Right atrium auricular region (tissue), 2 donors: ENCODE data around the gene KCNH6. TPM values are rescaled to one million over a fixed set of nuclear protein-coding genes. Genes with fewer than 3 reads are reported as not detected.

ENCODE experiments used
- DNase-seq: peaks from one replicate; pipeline ENCODE4 v3.0.0-alpha.2; 2019; ENCODE audit warnings: low spot score
- H3K27ac ChIP-seq, 2 donors: fragments of 200-600 bp; sonication (generic); 1 replicate in 1 of 2; 2 replicates in 1 of 2; pipeline ENCODE4 v1.5.1; 2016 to 2019
- H3K27me3 ChIP-seq, 2 donors: fragments of 200-600 bp; sonication (generic); one replicate each; pipeline versions ENCODE4 v1.5.1 to v1.6.0; 2017 to 2019
- H3K36me3 ChIP-seq: fragments of 200-600 bp; sonication (generic); one replicate; pipeline ENCODE4 v1.5.1; 2016
- H3K4me1 ChIP-seq, 2 donors: fragments of 200-600 bp; sonication (generic); one replicate each; pipeline versions ENCODE4 v1.5.1 to v1.6.0; 2017 to 2019
- H3K4me3 ChIP-seq, 2 donors: fragments of 200-600 bp; sonication (generic); 1 replicate in 1 of 2; 2 replicates in 1 of 2; pipeline ENCODE4 v1.5.1; 2017 to 2019; ENCODE audit warnings: mild to moderate bottlenecking in 1 of 2, moderate library complexity in 1 of 2
- H3K9me3 ChIP-seq, 2 donors: fragments of 200-600 bp; sonication (generic); one replicate each; pipeline ENCODE4 v1.5.1; 2019
- total RNA-seq, 2 donors: library from RNA; depleted of rRNA; stranded (reverse); fragments of >200 nt; gene quantifications; one replicate each; pipeline ENCODE4 v1.1.0, GENCODE V29; 2016
- TF ChIP-seq, protein P1 (sequence below), 2 donors: fragments of 200-600 bp; sonication (generic); IDR thresholded peaks; one replicate each; pipeline ENCODE4 v1.5.1; 2019; ENCODE audit warnings: antibody characterized with exemption in 2 of 2

Gene KCNH6
- total RNA-seq, 2 donors from 2014 or later: not detected

- H3K27me3 ChIP-seq: no peaks in the 10 kb centered on the region
- H3K4me1 ChIP-seq: peaks cover 0 to 40% of the 10 kb centered on the region in 2 donors
- H3K27ac ChIP-seq: peak within 1 kb of the TSS; percentile 24 to 52
These were observed 46.2 kb upstream of the KCNH6 start, which contains the start of gene ACE for GRCh38 chr17:63476854-63477479. Gene ACE, plus strand, starts transcription at chr17:63477061. Its CDS starts 34 bp downstream, at chr17:63477095.

DNA sequence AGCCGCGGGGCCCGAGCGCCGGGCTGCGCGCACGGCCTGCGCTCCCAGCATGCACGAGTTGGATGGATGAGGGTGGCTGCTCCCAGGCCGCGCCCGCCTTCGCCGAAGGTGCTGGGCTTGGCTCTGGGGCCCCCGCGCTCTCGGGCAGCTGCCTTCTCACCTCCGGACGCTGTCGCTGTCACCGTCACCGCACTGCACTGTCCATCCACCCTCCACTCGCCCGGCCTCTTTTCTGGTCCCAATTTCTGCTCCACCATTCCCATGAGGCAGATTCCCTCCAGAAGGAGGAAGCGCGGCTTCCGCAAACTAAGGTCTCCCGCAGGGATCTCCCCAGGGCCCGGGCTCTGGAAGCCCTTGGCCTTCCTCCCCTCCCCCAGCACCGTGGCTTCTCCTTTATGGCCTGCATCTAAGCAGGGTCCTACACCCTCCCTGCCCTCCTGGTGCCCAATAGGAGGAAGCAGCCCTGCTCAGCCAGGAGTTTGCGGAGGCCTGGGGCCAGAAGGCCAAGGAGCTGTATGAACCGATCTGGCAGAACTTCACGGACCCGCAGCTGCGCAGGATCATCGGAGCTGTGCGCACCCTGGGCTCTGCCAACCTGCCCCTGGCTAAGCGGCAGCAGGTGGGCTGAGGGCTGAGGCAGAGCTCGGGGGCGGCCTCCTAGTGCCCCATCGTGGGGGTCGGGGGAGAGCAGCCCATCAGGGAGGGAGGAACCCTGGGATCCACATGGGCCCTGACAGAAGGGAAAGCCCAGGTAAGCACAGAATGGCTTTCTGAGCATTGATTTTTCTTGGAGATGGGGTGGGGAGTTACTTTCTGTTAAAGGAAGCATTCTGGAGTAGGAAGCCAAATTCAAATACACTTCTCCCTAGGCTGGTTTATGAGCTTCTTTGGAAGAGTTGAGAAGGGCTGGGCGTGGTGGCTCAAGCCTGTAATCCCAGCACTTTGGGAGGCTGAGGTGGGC, 45.4 kb upstream of the KCNH6 start:
- H3K4me1 ChIP-seq: peaks cover 0 to 40% of the 10 kb centered on the region in 2 donors
- TF ChIP-seq, protein P1, sequence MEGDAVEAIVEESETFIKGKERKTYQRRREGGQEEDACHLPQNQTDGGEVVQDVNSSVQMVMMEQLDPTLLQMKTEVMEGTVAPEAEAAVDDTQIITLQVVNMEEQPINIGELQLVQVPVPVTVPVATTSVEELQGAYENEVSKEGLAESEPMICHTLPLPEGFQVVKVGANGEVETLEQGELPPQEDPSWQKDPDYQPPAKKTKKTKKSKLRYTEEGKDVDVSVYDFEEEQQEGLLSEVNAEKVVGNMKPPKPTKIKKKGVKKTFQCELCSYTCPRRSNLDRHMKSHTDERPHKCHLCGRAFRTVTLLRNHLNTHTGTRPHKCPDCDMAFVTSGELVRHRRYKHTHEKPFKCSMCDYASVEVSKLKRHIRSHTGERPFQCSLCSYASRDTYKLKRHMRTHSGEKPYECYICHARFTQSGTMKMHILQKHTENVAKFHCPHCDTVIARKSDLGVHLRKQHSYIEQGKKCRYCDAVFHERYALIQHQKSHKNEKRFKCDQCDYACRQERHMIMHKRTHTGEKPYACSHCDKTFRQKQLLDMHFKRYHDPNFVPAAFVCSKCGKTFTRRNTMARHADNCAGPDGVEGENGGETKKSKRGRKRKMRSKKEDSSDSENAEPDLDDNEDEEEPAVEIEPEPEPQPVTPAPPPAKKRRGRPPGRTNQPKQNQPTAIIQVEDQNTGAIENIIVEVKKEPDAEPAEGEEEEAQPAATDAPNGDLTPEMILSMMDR (IDR thresholded peaks at IDR 0.05): no peak

More at GRCh38 chr17:63476854-63477479, 46.2 kb upstream of the KCNH6 start, which contains the start of gene ACE:
- TF ChIP-seq, protein P1 (IDR thresholded peaks at IDR 0.05): no peak
- peak within 1 kb of the TSS; percentile 42 to 66 for H3K4me3 ChIP-seq
- DNase-seq: no peak
- H3K9me3 ChIP-seq: no peaks in the 10 kb centered on the region
- H3K36me3 ChIP-seq: no peaks in the 10 kb centered on the region

DNA sequence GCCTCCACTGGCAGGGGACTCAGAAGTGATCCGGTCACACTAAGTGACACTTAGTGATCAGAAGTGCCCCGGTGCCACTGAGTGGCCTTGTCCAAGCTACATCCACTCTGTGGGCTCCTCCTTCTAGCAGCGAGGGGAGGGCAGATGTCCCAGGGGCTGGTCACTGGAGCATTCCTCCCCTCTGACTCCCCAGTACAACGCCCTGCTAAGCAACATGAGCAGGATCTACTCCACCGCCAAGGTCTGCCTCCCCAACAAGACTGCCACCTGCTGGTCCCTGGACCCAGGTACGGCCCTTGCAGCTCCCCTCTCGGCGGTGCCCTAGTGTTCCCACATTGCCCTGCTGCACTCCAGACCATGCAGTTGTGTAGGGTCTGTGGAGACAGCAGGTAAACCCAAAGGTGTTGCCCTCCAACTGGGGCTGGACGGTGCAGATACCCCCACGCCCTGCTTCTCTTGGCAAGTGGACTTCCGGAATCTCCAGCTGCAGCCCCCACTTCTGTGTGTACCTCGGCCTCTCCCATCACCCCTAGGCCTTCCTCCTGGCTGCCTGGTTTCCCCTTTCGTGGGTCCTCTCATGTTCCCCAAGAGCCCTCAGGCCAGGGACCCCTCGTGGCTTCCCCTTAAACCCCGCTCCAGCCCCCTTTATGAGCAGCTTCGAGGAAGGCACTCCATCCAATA, 44.2 kb upstream of the KCNH6 start:
- H3K36me3 ChIP-seq: no peaks in the 10 kb centered on the region
- H3K4me1 ChIP-seq: peaks cover 0 to 40% of the 10 kb centered on the region in 2 donors
- peak; percentile 82 for DNase-seq
- H3K9me3 ChIP-seq: no peaks in the 10 kb centered on the region
- H3K4me3 ChIP-seq: no peak overlapping the region
- TF ChIP-seq, protein P1 (IDR thresholded peaks at IDR 0.05): peak; percentile 43 to 85
- H3K27ac ChIP-seq: no peak overlapping the region
- H3K27me3 ChIP-seq: no peaks in the 10 kb centered on the region

More for the DNA sequence above, 45.4 kb upstream of the KCNH6 start:
- Histone ChIP-seq H3K27me3 (no peaks in the 10 kb centered on the region), H3K36me3 (no peaks in the 10 kb centered on the region), H3K4me3 (peak overlapping the region; percentile 42 to 66), H3K27ac (no peak overlapping the region), H3K9me3 (no peaks in the 10 kb centered on the region)
- no peak for DNase-seq

- no peak overlapping the region for H3K27ac ChIP-seq
- H3K36me3 ChIP-seq: no peaks in the 10 kb centered on the region
- peaks cover 0 to 36% of the 10 kb centered on the region in 2 donors for H3K4me1 ChIP-seq
- TF ChIP-seq, protein P1 (IDR thresholded peaks at IDR 0.05): no peak
- H3K4me3 ChIP-seq: no peak overlapping the region
- no peaks in the 10 kb centered on the region for H3K27me3 ChIP-seq
- H3K9me3 ChIP-seq: no peaks in the 10 kb centered on the region
- no peak for DNase-seq
These were observed 43.5 kb upstream of the KCNH6 start for GRCh38 chr17:63479495-63480184.

DNA sequence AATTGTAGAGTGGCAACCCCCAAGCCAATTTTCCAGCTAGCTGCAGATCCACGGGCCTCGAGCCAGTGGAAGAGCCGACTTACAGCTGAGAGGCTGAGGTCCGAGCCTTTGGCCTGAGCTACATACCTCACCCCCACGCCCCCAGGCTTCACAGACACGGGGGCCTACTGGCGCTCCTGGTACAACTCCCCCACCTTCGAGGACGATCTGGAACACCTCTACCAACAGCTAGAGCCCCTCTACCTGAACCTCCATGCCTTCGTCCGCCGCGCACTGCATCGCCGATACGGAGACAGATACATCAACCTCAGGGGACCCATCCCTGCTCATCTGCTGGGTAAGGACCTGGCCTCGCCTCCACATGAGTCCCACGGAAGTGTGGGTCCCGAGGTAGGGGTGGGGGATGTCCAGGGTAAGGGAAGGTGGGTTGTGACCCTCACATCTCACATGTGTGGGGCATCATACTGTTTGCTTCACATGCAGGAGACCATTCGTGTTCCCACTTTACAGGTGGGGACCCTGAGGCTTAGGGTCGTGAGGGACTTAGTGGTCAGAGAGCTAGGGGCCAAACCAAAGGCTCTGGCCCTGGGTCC, 42.9 kb upstream of the KCNH6 start:
- Histone ChIP-seq H3K27me3 (no peaks in the 10 kb centered on the region), H3K9me3 (no peaks in the 10 kb centered on the region), H3K4me1 (peaks cover 0 to 30% of the 10 kb centered on the region in 2 donors), H3K4me3 (no peak overlapping the region), H3K27ac (no peak overlapping the region), H3K36me3 (no peaks in the 10 kb centered on the region)
- DNase-seq: no peak
- TF ChIP-seq, protein P1 (IDR thresholded peaks at IDR 0.05): no peak
